IMR-90 (cell line): ENCODE measurements around the gene MSI2. TPM values are rescaled to one million over a fixed set of nuclear protein-coding genes. Genes with fewer than 3 reads are reported as not detected.

Experiments
- ATAC-seq: fragments of 200-7000 bp; cut with Tn5 transposase; 2 replicates; pipeline ENCODE4 v1.9.1; 2020; ENCODE audit warnings: low read depth, mild to moderate bottlenecking, moderate library complexity
- BruUV-seq: library from RNA; stranded (reverse); fragments of 400-500 nt; replicated peaks from 2 replicates; lab custom pipeline; 2021; lab: Mats Ljungman, UMichigan
- CTCF ChIA-PET: fragments of 300-600 bp; formaldehyde crosslinking; extraction: SDS; loops from one replicate; lab custom pipeline; 2021; ENCODE audit warnings: antibody characterized with exemption; lab: Yijun Ruan, JAX
- POLR2A ChIA-PET: fragments of 300-600 bp; sonication (Branson Sonifier 250); formaldehyde crosslinking; loops from one replicate; lab custom pipeline; 2022; ENCODE audit warnings: antibody characterized with exemption; ENCODE audit not compliant: unreplicated experiment; lab: Charles Lee
- DNase-seq: peaks from one replicate; pipeline ENCODE4 v3.0.0; 2013
- H2AFZ ChIP-seq: replicated peaks from 2 replicates; pipeline ENCODE3; 2013; ENCODE audit warnings: low read length, mild to moderate bottlenecking; ENCODE audit not compliant: poor library complexity
- H2AK5ac ChIP-seq: 2 replicates; pipeline ENCODE4 v1.6.1; 2013; ENCODE audit warnings: low read depth, low read length, inconsistent platforms
- H2AK9ac ChIP-seq: replicated peaks from 2 replicates; pipeline ENCODE3; 2013; ENCODE audit warnings: mild to moderate bottlenecking, low read depth, low read length, moderate library complexity; ENCODE audit not compliant: poor library complexity
- H2BK120ac ChIP-seq: 2 replicates; pipeline ENCODE4 v1.6.1; 2013; ENCODE audit warnings: low read depth, low read length, inconsistent platforms
- H2BK15ac ChIP-seq: 3 replicates; pipeline ENCODE4 v1.6.1; 2013; ENCODE audit warnings: low read depth, low read length, inconsistent platforms
- H2BK20ac ChIP-seq: 2 replicates; pipeline ENCODE4 v1.6.1; 2013; ENCODE audit warnings: low read depth, mild to moderate bottlenecking, inconsistent platforms, low read length, moderate library complexity
- H2BK5ac ChIP-seq: 2 replicates; pipeline ENCODE4 v1.6.1; 2013; ENCODE audit warnings: mild to moderate bottlenecking, low read depth, low read length, inconsistent platforms; ENCODE audit not compliant: poor library complexity, severe bottlenecking
- H3K14ac ChIP-seq: replicated peaks from 2 replicates; pipeline ENCODE4 v1.6.1; 2013; ENCODE audit warnings: low read depth, low read length, inconsistent platforms
- H3K18ac ChIP-seq: 2 replicates; pipeline ENCODE4 v1.6.1; 2013; ENCODE audit warnings: low read depth, low read length, control low read depth
- H3K23ac ChIP-seq: 2 replicates; pipeline ENCODE4 v1.6.1; 2013; ENCODE audit warnings: low read depth, low read length, inconsistent platforms
- H3K27ac ChIP-seq: 2 replicates; pipeline ENCODE4 v1.5.1; 2013; ENCODE audit warnings: mild to moderate bottlenecking, control low read depth, low read length; ENCODE audit not compliant: insufficient read depth
- H3K27me3 ChIP-seq: 2 replicates; pipeline ENCODE4 v1.6.1; 2013; ENCODE audit warnings: low read length; ENCODE audit not compliant: control insufficient read depth, insufficient read depth
- H3K36me3 ChIP-seq: 2 replicates; pipeline ENCODE4 v1.6.1; 2013; ENCODE audit warnings: low read length, mixed read lengths; ENCODE audit not compliant: control insufficient read depth, insufficient read depth
- H3K4ac ChIP-seq: 2 replicates; pipeline ENCODE4 v1.6.1; 2013; ENCODE audit warnings: low read depth, low read length, inconsistent platforms
- H3K4me1 ChIP-seq: 2 replicates; pipeline ENCODE4 v1.6.1; 2013; ENCODE audit warnings: low read length, mixed read lengths; ENCODE audit not compliant: control insufficient read depth, insufficient read depth
- H3K4me2 ChIP-seq: 2 replicates; pipeline ENCODE4 v1.6.1; 2013; ENCODE audit warnings: low read depth, mild to moderate bottlenecking, control low read depth, low read length, moderate library complexity
- H3K4me3 ChIP-seq: 2 replicates; pipeline ENCODE4 v1.5.1; 2013; ENCODE audit warnings: low read depth, mild to moderate bottlenecking, control low read depth, low read length, moderate library complexity; ENCODE audit not compliant: insufficient read depth
- H3K56ac ChIP-seq: 2 replicates; pipeline ENCODE4 v1.6.1; 2013; ENCODE audit warnings: low read length, inconsistent platforms; ENCODE audit not compliant: insufficient read depth; ENCODE audit errors: extremely low read depth
- H3K79me1 ChIP-seq, 2 experiments: 2 replicates each; pipeline ENCODE4 v1.6.1; 2013; ENCODE audit warnings: low read length in 2 of 2, inconsistent platforms in 1 of 2, low read depth in 1 of 2
- H3K9ac ChIP-seq: 2 replicates; pipeline ENCODE4 v1.6.1; 2013; ENCODE audit warnings: low read depth, low read length, control low read depth
- H3K9me1 ChIP-seq: 2 replicates; pipeline ENCODE4 v1.6.1; 2013; ENCODE audit warnings: low read length, inconsistent platforms; ENCODE audit not compliant: insufficient read depth
- H3K9me3 ChIP-seq: 2 replicates; pipeline ENCODE4 v1.6.1; 2013; ENCODE audit warnings: low read length; ENCODE audit not compliant: control insufficient read depth, insufficient read depth
- H4K20me1 ChIP-seq: 2 replicates; pipeline ENCODE4 v1.6.1; 2013; ENCODE audit warnings: low read length, inconsistent platforms; ENCODE audit not compliant: insufficient read depth
- H4K5ac ChIP-seq: 2 replicates; pipeline ENCODE4 v1.6.1; 2013; ENCODE audit warnings: mild to moderate bottlenecking, low read depth, low read length, control low read depth
- H4K8ac ChIP-seq, 2 experiments: 2 replicates each; pipeline ENCODE4 v1.6.1; 2013; ENCODE audit warnings: low read depth in 2 of 2, low read length in 2 of 2, control low read depth in 1 of 2, inconsistent platforms in 1 of 2
- H4K91ac ChIP-seq: 2 replicates; pipeline ENCODE4 v1.6.1; 2013; ENCODE audit warnings: low read depth, low read length, inconsistent platforms; ENCODE audit not compliant: insufficient read depth
- BHLHE40 ChIP-seq: fragments of 150-350 bp; IDR thresholded peaks from 2 replicates; pipeline ENCODE4 v1.6.1; 2016; ENCODE audit warnings: mild to moderate bottlenecking, low read depth, low read length
- CEBPB ChIP-seq: IDR thresholded peaks from 2 replicates; pipeline ENCODE4 v1.6.1; 2012; ENCODE audit warnings: low read depth, low read length, improper control_type of control experiment
- CHD1 ChIP-seq: IDR thresholded peaks from 2 replicates; pipeline ENCODE4 v1.6.1; 2012; ENCODE audit warnings: low read depth, low read length, improper control_type of control experiment
- FOS ChIP-seq: fragments of 150-350 bp; IDR thresholded peaks from 2 replicates; pipeline ENCODE4 v1.6.1; 2016; ENCODE audit warnings: low read depth, low read length
- MAFK ChIP-seq: IDR thresholded peaks from 2 replicates; pipeline ENCODE4 v1.6.1; 2012; ENCODE audit warnings: low read depth, low read length, improper control_type of control experiment
- NFE2L2 ChIP-seq: fragments of 150-350 bp; IDR thresholded peaks from 2 replicates; pipeline ENCODE4 v1.6.1; 2016; ENCODE audit warnings: low read depth, mild to moderate bottlenecking, low read length
- RAD21 ChIP-seq: IDR thresholded peaks from 2 replicates; pipeline ENCODE4 v1.6.1; 2012; ENCODE audit warnings: low read length, improper control_type of control experiment
- RCOR1 ChIP-seq: IDR thresholded peaks from 2 replicates; pipeline ENCODE4 v1.6.1; 2012; ENCODE audit warnings: mild to moderate bottlenecking, low read length, improper control_type of control experiment; ENCODE audit not compliant: insufficient replicate concordance
- WGBS, 2 experiments: methylation state at CpG; one replicate each; pipeline versions ENCODE4 v1.1.5 to v1.1.7; 2013; ENCODE audit warnings: missing lambda C conversion rate in 2 of 2; ENCODE audit not compliant: insufficient read length in 1 of 2; ENCODE audit errors: extremely low coverage in 2 of 2; 5-methylcytosine and 5-hydroxymethylcytosine counted together
- dilution Hi-C: fragments of 300-500 bp; cut with HindIII; formaldehyde crosslinking; loops from one replicate; pipeline ENCODE4 v1.14.3; 2018; ENCODE audit warnings: low sequenced_read_pairs; ENCODE audit not compliant: unreplicated experiment
- in situ Hi-C: fragments of 300-500 bp; cut with MboI; formaldehyde crosslinking; loops from 3 replicates; pipeline ENCODE4 v1.14.3; 2019; ENCODE audit warnings: low sequenced_read_pairs, inconsistent platforms, mixed read lengths
- intact Hi-C: fragments of 100-400 bp; cut with micrococcal nuclease; formaldehyde crosslinking; loops from 2 replicates; pipeline ENCODE4 v1.10.0; 2022
- polyA plus RNA-seq, 3 experiments: library from polyadenylated mRNA; depleted of rRNA; stranded (reverse); fragments of >200 nt; gene quantifications; 2 replicates each; pipeline ENCODE4 v1.2.3, GENCODE V29; 2012; ENCODE audit warnings: low replicate concordance in 1 of 3
- total RNA-seq: library from RNA; depleted of rRNA; stranded (reverse); fragments of >200 nt; gene quantifications from 2 replicates; pipeline ENCODE4 v1.2.3, GENCODE V29; 2012

The MSI2 gene
- total and polyA plus RNA-seq, 2 of the 4 experiments (the other 2 are of a cell fraction), result 13.0 to 16.0 TPM

- BruUV-seq, result no TSS peak
- Histone ChIP-seq H2BK15ac (no peak overlapping the region), H3K4me2 (no peak overlapping the region), H4K8ac (no peak overlapping the region), H3K9ac (no peak overlapping the region), H3K4ac (no peak overlapping the region), H3K9me1 (peaks cover 10% of the 10 kb centered on the region), H4K5ac (no peak overlapping the region), H3K56ac (no peak overlapping the region), H3K27me3 (no peaks in the 10 kb centered on the region), H4K91ac (no peak overlapping the region), H2BK120ac (no peak overlapping the region), H2BK5ac (no peak overlapping the region), H3K27ac (no peak overlapping the region), H3K79me1 (peaks cover 4 to 15% of the 10 kb centered on the region in 2 experiments; a peak in 3 of 4 replicates), H3K23ac (no peak overlapping the region), H2AFZ (no peak overlapping the region), H3K36me3 (peaks cover 8% of the 10 kb centered on the region; the same call in 1 of the 2 replicates), H3K4me3 (no peak overlapping the region), H2AK9ac (no peak overlapping the region), H3K4me1 (peaks cover 2% of the 10 kb centered on the region; the same call in 1 of the 2 replicates), H4K20me1 (no peaks in the 10 kb centered on the region), H2BK20ac (no peak overlapping the region), H3K14ac (no peak overlapping the region), H3K9me3 (no peaks in the 10 kb centered on the region), H3K18ac (no peak overlapping the region), H2AK5ac (no peak overlapping the region)
- ATAC-seq, result no peak
- no peak for DNase-seq
- dilution Hi-C loops, result no loop called here
- ChIA-PET POLR2A (no interaction called here), CTCF (no interaction called here)
- TF ChIP-seq BHLHE40, result no peak
- no peak for TF ChIP-seq CHD1
- no peak for TF ChIP-seq MAFK
- TF ChIP-seq CEBPB, result no peak
- TF ChIP-seq RCOR1, result no peak
- no peak for TF ChIP-seq RAD21
- no peak for TF ChIP-seq NFE2L2
- no peak for TF ChIP-seq FOS
- in situ Hi-C loops, result no loop called here
- intact Hi-C loops, result no loop called here
- 100% methylated on average over 1 of the region's 7 CpGs; no CpG with 5 or more reads in 1 of the 2 experiments for WGBS, 2 experiments
These were observed 143.4 kb downstream of the MSI2 start for GRCh38 chr17:57399690-57400089.
